ENCODE measurements around the gene LEF1.

Gene LEF1

DNA sequence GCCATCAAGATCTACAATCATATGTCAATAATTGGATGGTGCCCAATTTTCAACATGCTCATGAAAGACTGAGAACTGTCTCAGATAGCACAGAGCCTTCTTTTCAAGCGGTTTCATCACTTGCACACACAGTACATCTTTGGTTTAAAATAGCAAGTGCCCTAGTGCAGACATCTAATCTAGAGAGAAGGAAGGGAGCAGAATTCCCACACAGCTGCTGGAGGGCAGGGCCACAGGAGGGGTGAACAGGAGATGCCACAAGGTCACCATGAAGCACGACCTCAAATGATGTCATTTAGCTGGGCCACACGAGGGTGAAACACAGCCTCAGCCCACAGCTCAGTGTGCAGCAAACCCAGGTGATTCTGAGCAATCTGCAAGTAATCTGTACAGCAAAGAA lies 24.3 kb downstream of the LEF1 start:
- no peak for DNase-seq

DNA sequence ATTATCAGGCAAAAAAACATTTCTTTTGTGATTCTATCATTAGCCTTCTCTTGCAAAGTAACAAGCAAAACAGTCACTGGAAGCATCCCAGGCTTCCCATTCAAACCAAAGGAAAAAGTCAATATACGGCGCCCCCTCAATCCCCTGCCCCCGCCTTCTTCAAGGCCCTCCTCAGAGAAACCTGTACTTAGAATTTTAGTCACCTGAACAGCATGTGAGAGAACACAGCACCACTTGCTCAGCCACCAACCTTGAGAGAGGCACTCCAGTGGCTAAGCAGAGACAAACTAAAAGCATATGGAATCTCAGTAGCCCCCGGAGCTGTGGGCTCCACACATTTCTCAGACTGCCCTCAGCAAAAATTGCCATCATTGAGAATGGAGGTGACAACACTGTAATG lies 25.2 kb downstream of the LEF1 start:
- no peak for DNase-seq

DNA sequence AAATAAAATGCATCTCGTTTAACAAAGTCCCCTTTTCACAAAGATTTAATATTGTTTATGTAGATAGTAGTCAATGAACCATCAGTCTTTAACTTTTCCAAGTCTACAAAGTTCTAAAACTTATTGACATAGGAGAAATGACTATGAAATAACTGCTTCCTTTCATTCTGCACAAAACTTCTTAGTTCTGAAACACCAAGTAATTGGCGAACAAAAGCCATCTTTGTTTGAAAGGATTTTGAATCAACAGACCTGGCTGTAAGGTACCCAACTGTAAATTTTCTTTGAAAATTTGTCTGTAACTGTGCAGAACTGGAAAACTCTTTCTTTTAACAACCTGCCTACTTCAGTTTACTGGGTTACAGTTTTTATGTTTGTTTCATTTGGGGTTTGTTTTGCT lies 25.9 kb downstream of the LEF1 start:
- DNase-seq, result no peak

DNA sequence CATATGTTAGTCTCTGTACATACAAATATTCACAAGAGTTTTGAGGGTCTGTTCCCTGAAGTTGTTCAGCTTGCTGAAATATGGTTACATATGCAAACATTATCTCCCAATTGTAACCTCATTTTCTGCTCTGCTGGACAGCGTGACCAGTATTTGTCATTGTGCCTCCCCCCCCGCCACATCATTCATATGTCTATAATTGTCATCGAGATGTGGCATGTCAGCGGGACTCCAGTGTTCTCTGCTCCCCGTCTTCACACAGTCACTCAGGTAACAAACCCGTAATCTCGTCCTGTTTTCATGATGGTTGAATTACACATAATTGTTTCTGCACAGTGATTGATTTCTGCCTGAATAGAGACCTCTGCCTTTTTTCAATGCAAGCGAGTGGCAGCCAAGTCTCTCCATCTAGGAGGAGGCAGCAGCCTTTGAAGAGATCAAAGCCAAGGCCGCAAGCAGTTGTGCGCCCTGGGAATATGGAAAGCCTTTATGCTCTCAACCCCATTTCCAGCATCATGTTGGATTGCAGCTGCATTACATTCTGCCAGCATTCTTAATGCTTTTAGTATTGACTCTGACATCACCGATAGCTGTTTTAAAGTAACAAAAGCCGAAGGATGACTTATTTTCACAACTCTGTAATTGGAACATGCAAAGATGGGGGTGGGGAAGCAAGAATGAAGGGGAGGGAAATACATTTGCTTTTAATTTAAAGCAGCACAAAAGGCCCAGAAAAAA lies 27.4 kb downstream of the LEF1 start:
- DNase-seq, result no peak

DNA sequence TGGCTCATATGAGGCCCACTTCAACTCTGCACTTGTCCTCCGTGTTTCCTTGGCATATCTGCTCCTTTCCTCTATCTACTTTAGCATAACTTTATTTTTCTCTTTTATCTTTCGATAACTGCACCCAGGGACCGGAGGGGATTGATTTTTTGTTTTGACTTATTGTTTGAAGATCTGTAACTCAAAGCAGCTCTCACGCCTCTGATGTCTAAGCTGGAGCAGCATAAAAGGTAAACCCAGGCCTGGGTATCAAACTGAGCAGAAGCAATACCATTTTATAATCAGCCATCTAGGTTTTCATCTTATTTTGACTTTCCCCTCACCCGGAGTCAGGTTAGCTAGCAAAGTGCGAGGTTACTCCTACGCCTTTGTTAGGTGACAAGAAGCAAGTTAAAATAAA lies 28.4 kb downstream of the LEF1 start:
- DNase-seq, result no peak

DNA sequence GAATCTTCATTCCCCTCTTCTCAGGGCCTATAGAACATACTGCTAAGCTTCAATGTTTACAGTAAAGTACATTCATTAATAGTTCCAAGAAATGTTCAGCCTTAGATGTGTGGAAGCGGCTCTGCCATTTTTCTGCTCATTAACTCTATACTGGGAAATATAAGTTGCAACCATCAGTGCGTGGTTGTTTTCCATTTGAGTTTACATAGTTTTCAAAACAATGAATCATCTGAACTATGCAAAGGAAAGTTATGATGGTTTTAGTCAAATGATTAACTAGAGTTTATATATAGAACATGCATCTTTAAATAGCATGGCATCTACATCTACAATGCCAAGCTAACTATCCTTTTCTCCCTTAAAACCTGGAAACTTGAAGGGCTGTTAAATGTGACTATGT lies 29.6 kb downstream of the LEF1 start:
- DNase-seq, result no peak

DNA sequence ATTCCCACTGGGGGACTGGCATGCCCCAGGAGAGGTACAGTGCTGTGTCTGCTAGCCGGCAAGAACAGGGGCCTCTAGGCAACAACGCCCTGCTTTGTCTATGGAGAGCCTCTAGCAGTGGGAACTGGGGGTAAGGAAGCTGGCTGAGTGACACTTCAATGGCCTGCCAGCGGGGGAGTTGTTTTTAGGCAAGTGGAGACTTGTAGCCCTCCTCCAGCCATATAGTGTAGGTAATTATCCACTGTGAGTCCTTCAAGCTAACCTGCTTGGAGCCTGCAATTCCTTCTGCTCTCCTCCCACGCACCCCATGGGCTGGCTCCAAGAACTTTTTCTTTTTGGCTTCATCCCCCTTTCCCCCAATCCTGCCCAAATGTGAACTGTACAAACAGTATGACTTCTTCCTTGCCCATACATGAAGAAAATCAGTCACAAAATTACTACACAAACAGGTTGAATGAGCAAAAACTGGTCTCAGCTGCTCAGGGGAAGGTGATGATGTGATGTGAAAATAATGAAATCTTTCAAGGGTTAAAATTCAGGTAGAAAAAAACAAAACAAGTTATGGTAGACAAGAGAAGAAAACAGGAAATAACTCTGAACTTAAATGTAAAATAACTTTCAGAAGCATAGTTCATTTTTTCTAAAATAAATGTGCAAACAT lies 33.1 kb downstream of the LEF1 start:
- DNase-seq, result no peak

DNA sequence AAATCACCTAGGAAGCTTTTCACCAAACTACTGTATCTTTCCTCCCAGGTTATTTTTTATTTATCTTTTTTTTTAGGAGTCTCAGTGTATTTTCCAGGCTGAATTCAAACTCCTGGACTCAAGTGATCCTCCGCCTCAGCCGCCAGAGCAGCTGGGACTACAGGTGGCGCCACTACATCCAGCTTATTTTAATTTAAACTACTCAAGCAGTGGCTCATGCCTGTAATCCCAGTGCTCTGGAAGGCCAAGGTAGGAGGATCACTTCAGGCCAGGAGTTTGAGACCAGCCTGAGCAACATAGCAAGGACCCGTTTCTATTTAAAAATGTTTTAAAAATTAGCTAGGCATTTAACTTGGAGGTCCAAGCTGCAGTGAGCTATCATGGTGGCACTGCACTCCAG lies 37.8 kb downstream of the LEF1 start:
- DNase-seq, result no peak

DNA sequence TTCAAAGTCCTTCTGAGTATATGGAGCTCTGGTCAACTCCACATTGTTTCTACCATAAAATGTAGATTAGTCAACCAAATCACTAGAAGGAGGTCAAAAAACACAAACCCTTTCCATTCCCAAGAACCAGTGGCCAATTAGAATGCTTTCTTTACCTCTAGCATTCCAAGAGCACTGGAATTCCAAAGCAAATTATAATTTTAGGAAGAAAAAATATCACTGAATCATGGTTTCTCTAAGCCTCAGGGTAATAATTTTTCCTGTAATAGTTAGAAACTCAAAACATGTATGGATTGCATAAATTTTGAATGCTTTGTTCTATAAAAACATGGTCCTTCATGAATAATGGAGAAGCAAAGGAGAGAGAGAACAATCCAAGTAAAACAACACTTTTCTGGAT lies 39.5 kb downstream of the LEF1 start:
- no peak for DNase-seq

DNA sequence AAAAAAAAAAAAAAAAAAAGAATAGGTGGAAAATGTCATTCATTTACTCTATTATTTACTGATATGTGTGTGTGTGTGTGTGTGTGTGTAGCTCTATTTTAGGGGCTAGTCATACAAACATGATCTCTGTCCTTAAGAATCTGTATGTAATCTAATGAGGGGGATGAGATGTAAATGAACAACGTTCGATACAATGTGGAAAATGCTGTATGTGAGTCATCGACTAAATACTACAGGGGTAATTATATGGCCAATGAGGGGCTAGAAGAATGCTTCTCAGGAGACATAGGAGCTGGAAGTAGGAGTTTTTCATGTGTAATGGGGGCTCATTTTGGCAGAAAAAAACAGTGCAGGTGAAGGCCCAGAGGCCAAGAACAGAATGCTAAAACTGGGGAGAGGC lies 41.9 kb downstream of the LEF1 start:
- no peak for DNase-seq

DNA sequence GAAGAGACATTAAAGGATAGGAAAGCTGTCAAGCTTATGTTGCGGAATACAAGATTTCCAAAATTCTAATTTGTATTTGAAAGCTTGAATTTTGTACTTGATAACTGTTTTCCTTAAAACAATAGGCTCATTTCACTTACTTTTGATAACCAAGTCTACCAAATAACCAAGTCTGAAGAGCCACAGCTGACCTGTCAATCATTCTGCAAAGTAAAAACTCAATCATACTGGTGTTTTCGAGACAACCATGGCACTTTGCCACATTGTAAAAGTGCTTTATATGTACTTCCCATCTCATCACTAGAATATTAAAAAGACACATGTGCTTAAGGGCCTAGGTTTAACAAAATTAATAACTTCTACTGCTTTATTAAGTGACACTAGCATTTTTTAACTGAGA lies 47.9 kb downstream of the LEF1 start:
- no peak for DNase-seq

DNA sequence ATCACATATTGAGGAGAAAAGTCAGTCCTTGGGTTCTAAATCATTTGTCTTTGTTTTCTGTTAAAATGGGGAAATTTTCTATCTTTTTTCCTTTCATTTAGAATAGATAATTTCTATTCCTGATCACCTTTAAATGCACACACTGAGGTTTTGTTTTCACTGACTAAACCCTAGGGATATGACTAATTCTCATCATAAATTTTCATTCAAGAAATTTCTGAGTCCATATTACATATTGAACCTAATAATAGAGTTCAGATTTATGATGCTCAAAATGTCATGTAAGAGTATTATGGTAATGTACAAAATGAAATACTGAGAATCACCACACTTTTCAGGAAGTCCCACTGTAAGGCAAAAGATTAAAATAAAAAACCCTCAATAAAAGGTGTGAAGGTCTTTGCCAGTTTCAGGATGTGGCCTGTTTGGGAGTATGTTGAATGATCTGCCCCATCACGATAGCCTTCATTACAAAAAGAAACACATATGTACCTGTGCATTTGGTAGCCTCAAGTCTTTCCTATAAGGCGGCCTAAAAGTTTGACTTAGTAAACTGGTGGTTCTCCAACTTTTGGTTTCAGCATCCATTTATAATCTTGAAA lies 49.4 kb downstream of the LEF1 start:
- DNase-seq, result no peak

DNA sequence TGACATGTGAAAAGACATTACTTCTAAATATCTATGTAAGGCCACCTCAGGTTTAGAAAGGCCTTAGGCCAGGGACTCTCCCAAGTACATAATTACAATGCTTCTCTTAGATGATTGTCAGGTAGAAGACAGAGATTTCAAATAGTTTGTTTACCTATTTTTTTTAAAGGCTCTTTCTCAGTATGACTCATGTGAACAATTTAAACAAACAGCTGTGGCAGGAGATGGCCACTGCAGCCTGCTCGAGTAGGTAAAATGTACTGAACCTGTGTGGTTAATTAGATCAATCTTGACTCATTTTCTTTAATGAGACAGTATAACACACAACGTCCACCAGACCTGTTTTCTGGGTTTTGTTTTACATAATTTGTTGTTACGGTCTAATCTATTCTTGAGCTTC lies 50.2 kb downstream of the LEF1 start:
- no peak for DNase-seq

DNA sequence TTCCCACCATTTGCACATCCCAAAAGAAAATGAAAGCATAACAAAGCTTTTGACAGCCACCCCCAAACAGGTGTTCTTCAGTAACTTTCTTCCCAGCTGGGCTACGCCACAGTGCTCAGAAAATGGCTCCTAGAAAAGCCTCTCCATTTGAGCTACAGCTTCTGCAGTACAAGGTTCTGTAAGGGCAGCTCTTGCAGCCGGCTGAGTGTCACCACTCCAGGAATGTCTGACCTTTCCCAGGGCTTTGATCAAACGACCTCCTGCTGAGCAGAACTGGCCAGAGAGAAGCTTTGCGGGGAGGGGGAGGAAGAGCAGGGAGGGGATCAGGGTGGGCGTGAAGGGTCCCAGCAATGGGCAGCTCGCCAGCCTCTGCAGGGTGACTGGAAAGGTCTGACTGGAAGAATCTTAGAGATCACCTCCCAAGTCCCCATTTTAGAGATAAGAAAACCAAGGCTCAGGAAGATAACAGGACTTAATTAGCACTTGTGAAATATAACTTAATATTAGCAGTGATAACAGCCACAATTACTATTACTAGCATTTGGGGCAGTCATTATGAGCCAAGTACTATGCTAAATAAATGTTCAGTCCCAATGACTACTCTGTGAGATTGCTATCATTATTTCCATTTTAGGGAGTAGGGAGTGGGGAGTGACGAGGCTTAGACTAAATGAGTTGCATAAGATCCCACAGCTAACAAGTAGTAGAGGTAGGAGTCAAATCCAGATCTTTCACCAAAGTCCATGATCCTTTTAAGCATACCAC lies 51.1 kb downstream of the LEF1 start:
- no peak for DNase-seq

DNA sequence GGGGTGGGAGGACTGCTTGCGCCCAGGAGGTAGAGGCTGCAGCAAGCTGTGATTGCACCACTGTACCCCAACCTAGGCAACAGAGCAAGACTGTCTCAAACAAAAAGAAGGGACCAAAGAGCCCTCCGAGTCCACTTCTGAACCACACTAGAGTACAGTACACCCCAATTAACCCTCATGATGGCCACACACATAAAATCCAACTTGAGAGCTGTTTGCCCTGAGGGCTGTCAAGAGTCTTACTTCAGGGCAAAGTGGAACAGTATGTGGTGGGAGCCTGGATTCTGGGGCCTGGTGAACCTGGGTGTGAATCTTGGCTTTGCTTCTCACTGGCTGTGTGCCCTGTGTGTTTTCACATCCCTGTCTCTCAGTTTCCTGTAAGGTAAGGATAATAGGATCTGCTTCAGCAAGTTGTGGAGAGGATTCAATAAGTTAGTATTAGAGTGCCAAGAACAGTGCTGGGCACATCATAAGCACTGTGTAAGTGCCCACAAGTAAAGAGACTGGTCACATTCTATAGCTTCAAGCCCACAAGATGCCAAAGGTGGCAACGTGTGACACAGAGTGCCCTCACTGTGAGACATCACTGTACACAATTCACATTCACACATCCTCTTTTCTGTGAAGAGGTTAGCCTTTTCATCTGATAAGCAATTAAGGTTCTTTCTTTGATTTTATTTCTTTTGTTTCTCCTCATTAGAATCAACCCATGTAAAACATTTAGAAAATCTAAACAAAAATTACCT lies 52.1 kb downstream of the LEF1 start:
- DNase-seq, result no peak

DNA sequence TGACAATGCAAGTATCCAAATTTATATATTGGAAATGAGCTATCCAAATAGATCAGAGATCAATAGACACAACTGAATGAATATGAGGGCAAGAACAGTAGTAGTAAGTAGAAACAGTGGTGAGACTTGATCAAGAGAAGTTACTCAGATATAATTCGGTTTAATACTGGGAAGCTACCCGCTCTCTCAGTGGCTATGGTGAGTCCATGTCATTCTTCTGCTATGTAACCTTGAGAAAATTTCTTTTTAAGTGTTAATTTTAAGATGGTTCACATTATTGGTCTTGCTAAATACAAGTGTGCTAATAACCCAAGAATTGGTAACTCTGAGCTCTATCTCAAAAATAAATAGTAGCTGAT lies 53.6 kb downstream of the LEF1 start:
- DNase-seq, result no peak

DNA sequence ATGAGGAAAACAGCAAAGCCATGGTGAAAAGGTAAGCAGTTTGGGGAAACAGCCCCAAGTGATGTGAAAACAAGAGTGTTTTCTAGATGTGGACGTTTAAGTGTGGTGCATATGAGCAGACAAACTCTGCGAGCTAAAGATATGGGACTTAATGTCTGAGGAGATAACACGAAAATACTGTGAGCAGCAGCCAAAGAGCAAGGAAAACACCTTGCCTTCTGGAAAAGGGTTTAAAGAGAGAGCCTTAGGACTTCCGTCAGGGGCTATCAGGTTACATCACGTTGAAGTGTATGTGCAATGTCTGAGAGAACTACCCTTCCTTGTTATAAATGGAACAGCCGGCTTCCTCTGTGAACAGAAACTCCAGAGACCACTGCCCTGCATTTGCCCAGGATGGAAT lies 54.2 kb downstream of the LEF1 start:
- DNase-seq, result no peak

DNA sequence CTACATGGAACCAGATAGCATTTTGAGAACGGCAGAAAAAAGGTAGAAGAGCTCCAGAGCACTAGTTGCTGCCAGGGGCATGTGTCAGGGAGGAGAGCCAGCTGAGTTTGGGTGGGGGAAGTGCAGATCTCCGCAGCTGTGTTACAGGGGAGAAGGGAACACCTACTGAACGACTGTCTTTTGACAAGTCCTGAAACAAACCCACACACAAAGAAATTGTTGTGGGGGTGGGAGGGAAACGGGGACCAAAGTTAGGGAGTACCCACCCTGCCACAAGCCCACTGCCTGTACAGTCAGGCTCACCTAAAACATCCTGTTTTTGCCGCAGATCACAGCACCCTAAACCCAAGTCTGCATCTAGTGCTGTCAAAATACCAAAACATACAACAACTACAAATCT lies 55.5 kb downstream of the LEF1 start:
- DNase-seq, result no peak

DNA sequence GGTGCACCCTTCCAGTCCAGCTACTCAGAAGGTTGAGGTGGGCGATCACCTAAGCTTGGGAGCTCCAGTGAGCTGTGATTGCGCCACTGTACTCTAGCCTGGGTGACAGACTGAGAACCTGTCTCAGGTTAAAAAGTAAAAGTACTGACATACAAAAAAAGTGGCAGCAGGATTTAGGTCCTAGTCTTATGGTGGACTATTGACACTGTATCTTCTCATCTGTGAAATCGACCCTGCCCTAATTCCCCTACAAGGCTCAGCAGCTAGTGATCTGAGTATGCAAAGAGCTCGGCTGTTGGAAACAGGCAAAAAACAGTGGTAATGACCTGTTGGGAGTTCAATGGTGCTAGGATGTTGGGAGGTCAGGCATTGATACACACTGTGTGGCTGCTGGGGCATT lies 57.0 kb downstream of the LEF1 start:
- DNase-seq, result no peak

DNA sequence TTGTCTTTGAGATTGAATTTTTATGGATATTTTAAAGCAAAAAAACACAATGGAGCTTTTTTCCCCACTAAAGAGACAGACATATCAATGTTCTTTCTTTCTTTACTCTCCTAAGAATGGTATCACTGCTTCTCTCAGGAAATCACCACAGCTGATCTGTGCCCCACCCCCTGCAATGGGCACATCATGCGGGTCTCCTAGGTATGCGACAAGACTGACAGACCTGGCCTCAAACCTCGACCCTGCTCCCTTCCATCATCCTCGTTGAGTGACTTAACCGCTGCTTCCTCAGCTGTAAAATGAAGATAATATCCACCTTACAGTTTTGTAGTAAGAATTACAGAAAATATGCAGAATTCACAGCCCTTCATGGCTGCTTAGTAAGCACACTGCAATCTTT lies 58.3 kb downstream of the LEF1 start:
- DNase-seq, result no peak

DNA sequence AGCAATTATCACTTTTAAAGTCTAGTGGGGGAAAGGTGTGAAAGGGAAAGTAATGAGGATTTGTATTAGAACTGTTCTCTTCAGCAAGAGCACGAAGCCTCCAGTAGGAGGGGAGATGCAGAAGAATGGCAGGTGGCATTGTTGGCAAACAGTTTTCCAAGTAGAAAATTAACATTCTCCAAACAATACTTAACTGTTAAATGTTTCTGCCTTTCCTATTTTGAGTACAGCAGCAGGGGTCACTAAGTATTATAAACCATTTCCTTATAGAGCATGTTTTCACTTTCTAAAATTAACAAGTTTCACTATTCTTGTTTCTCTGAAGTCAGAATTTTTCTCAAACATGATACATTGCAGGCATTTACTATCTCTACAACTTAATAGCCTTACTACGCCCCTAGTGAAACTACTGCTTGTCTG lies 58.7 kb downstream of the LEF1 start:
- DNase-seq, result no peak

DNA sequence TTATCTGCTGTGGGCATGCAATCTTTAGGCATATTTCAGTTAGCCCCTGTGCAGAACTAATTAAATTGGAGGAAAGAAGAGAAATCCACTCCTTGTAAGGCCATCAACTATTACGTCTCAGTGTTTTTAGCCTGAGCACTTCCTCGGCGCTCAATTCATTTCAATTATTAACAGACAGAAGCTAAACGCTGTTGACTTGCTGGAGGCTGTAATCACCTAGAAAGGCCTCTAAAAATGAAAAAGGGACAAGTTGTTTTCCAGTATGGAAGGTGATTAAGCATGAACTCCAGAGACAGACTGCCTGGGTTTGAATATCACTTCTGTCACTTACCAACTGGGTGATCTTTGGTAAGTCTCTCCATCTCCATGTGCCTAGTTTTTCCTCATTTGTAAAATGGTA lies 59.6 kb downstream of the LEF1 start:
- DNase-seq, result no peak

DNA sequence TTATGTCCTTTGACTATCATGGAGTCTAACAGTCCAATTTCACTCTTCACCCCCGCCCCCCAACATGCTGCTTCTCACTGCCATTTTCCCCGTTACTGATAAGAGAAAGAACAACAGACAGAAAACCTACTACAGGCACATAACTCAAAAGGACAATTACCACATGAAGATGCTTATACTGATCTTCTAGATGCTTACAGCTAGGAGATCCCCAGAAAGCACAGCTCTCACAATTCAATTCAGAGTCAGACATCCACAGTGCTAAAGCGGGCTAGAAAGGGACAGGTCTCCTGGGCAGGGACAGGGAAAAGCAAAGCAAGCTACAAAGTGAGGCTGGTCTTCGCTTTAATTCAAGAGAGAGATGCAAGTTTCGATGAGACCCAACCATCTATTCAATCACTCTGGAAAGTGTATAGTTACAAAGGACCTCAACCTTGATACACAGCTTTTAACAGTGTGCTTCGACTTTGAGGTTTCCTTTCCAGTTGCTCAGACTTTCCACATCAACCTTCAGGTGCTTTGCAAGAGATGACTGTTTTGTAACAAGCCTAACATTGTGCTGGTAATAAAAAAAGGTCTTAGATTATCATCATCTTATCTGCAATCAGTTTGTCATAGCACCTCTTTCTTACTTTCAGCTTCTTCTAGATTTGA lies 60.9 kb downstream of the LEF1 start:
- DNase-seq, result no peak

Measured in GDM1 (cell line).